GM13977 (cell line): ENCODE measurements around the gene APBA1.

Experiments
- DNase-seq: peaks from one replicate; pipeline ENCODE4 v3.0.0; 2012; ENCODE audit warnings: low spot score
- in situ Hi-C: fragments of 300-500 bp; cut with MboI; formaldehyde crosslinking; loops from one replicate; pipeline ENCODE4 v1.12.0; 2022; ENCODE audit warnings: low sequenced_read_pairs, low pct_unique_long_range_greater_than_20kb, mixed read lengths, inconsistent platforms; ENCODE audit not compliant: unreplicated experiment
- TF ChIP-seq, protein P1 (sequence below): IDR thresholded peaks from 2 replicates; pipeline ENCODE4 v1.5.1; 2012; ENCODE audit warnings: mild to moderate bottlenecking, control low read depth; ENCODE audit not compliant: insufficient read depth; ENCODE audit errors: extremely low read depth, missing control alignments

The APBA1 gene

DNA sequence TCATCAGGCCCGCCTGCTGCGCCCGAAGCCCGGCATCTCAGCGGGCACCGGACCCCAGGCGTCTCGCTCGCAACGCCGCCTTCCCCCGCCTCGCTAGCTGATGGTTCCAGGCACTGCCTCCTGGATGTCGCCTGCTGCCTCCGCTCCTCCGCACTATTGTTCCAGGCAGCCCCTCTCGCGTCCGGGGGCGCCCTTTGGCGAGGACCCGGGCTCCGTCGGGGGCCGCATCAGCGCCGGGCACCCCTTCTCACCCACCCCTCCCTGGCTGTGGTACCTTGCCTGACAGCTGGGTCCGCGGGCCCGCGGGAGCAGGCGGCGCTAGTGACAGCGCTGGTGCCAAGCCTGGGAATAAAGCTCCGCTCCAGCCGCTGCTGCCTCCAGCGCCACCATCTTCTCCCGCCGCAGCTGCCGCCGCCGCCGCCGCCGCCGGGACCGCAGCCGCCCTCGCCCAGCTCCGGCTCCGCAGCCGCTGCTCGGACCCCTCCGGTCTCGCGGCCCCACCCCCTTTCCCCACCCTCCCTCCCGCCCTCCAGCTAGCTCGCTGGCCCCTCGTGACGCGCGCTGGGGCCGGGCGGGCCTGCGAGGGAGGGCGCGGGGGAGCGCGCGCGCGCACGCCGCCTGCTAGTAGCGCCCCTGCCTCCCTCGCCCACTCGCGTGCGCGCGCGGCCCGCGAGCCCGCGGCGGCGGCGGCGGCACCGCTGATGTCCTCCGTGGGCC is at the start of gene APBA1:
Gene APBA1 (minus strand): TSS at position 493 of the 717 bp plus-strand sequence.
- peak; percentile 52 for DNase-seq
- TF ChIP-seq, protein P1, sequence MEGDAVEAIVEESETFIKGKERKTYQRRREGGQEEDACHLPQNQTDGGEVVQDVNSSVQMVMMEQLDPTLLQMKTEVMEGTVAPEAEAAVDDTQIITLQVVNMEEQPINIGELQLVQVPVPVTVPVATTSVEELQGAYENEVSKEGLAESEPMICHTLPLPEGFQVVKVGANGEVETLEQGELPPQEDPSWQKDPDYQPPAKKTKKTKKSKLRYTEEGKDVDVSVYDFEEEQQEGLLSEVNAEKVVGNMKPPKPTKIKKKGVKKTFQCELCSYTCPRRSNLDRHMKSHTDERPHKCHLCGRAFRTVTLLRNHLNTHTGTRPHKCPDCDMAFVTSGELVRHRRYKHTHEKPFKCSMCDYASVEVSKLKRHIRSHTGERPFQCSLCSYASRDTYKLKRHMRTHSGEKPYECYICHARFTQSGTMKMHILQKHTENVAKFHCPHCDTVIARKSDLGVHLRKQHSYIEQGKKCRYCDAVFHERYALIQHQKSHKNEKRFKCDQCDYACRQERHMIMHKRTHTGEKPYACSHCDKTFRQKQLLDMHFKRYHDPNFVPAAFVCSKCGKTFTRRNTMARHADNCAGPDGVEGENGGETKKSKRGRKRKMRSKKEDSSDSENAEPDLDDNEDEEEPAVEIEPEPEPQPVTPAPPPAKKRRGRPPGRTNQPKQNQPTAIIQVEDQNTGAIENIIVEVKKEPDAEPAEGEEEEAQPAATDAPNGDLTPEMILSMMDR, result no peak
- in situ Hi-C loops, result no loop called here

DNA sequence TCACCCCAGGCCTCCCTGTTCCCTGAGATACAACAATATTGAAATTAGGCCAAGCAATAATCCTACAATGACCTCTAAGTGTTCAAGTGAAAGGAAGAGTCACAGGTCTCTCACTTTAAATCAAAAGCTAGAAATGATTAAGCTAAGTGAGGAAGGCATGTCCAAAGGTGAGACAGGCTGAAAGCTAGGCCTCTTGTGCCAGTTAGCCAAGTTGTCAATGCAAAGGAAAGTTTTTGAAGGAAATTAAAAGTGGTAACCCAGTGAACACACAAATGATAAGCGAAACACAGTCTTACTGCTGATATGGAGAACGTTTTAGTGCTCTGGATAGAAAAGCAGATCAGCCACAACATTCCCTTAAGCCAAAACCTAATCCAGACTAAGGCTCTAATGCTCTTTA is 47.8 kb upstream of the APBA1 start:
- in situ Hi-C loops, result no loop called here
- TF ChIP-seq, protein P1, result no peak
- no peak for DNase-seq

GRCh38 chr9:69719367-69719766 is 47.2 kb upstream of the APBA1 start:
- TF ChIP-seq, protein P1, result no peak
- DNase-seq, result no peak
- in situ Hi-C loops, result no loop called here

- TF ChIP-seq, protein P1, result no peak
- no peak for DNase-seq
- in situ Hi-C loops, result no loop called here
These were observed 46.0 kb upstream of the APBA1 start for GRCh38 chr9:69718218-69718617.

- no peak for DNase-seq
- TF ChIP-seq, protein P1, result no peak
- in situ Hi-C loops, result no loop called here
These were observed 43.7 kb upstream of the APBA1 start for GRCh38 chr9:69715825-69716224.

DNA sequence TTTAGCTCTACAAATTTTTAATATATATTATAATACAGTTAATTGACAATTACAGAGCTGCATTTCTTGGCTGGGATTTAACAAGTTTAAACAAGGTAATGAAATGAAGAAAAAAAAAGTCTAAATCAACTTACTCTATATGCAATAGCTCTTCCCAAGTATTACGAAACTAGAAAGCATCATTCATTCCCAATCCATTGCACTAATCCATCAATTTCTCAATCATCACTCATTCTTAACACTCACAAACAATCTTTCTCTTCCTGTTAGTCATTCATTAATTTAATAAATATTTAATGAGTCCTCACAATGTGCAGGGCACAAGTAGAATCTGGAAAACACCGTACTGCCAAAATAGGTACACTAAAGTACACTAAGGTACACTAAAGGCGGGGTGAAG is 42.9 kb upstream of the APBA1 start:
- in situ Hi-C loops, result no loop called here
- TF ChIP-seq, protein P1, result no peak
- no peak for DNase-seq
